ENCODE data around the gene WDR49. TPM values are rescaled to one million over a fixed set of nuclear protein-coding genes. Genes with fewer than 3 reads are reported as not detected.
A peak's percentile ranks its signal among the peaks of the same experiment; 100 is the strongest.

Gene WDR49
- total RNA-seq, 2 experiments from 2014 or later, result 0.42 to 1.1 TPM

DNA sequence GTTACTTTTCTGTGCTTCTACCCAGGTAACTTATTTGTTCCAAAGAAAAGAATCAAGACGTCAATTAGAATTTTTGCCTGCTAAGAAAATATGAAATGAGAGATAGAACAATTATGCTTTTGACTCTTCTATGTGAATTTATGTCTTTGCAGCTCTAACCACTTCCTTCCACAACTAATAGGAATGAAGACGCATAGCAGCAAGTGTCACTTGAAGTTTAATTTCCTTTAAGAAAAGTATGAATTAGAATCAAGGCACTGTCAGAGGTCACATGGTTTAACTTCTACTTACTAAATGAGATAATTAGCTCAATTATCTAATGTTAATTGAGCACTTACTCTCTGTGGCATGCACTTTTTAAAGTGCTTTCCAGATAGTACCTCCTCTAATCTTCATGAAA is 3.3 kb downstream of the WDR49 start:
- no peaks in the 10 kb centered on the region for H3K27me3 ChIP-seq (ENCODE audit: control insufficient read depth in 1 of 2, insufficient read depth in 2 of 2, low read length in 2 of 2)
- H3K27ac Mint-ChIP-seq, result no peak overlapping the region
- ATAC-seq (ENCODE audit: poor library complexity) (no peak), DNase-seq (peak in 1 of 14 experiments; percentile 27)
- H3K36me3 ChIP-seq (ENCODE audit: insufficient read depth, low read length), result no peaks in the 10 kb centered on the region
- no peaks in the 10 kb centered on the region for H3K9me3 ChIP-seq (ENCODE audit: control insufficient read depth in 1 of 2, insufficient read depth in 1 of 2, low read length in 2 of 2)
- H3K4me1 ChIP-seq (ENCODE audit: insufficient read depth, low read length), result no peaks in the 10 kb centered on the region
- ChIA-PET POLR2A (no interaction called here), CTCF (interaction anchor here (0.6 to 1.7 kb wide), 2 partner anchors 77 to 122 kb away, joined by 3 to 4 read pairs; no protein-coding TSS in a partner anchor)
- intact Hi-C loops (cut with DNase I, micrococcal nuclease), result no loop called here
- no peaks in the 10 kb centered on the region for H3K27me3 Mint-ChIP-seq
- H3K4me3 ChIP-seq (ENCODE audit: low read length), result no peak overlapping the region
- no peaks in the 10 kb centered on the region for H3K36me3 Mint-ChIP-seq (ENCODE audit: low read depth)
- H3K9me3 Mint-ChIP-seq, result peaks cover 4% of the 10 kb centered on the region
- H3K4me1 Mint-ChIP-seq (ENCODE audit: low read depth), result peaks cover 9% of the 10 kb centered on the region
- TF ChIP-seq, protein P1, sequence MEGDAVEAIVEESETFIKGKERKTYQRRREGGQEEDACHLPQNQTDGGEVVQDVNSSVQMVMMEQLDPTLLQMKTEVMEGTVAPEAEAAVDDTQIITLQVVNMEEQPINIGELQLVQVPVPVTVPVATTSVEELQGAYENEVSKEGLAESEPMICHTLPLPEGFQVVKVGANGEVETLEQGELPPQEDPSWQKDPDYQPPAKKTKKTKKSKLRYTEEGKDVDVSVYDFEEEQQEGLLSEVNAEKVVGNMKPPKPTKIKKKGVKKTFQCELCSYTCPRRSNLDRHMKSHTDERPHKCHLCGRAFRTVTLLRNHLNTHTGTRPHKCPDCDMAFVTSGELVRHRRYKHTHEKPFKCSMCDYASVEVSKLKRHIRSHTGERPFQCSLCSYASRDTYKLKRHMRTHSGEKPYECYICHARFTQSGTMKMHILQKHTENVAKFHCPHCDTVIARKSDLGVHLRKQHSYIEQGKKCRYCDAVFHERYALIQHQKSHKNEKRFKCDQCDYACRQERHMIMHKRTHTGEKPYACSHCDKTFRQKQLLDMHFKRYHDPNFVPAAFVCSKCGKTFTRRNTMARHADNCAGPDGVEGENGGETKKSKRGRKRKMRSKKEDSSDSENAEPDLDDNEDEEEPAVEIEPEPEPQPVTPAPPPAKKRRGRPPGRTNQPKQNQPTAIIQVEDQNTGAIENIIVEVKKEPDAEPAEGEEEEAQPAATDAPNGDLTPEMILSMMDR (IDR thresholded peaks at IDR 0.05), result no peak
- H3K27ac ChIP-seq (ENCODE audit: low read depth in 1 of 2, low read length in 2 of 2), result no peak overlapping the region
- no peak overlapping the region for H3K4me3 Mint-ChIP-seq

DNA sequence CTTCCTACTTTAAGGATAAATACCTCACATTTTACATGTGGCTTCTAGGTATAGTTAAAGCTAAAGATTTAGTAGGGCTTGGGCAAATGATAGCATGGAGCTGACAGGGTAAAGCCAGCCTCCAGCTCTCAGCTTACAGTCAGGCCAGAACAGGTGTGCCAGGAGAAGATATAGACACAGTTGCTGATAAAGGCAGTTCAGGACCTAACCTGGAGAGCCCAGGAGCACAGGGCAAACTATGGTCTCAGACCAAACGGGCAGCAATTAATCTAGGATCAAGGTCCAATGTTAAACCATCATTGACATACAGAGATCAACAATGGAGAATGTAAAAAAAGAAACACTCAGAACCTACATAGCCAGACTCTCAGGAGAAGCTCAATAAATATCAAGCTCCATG is 4.0 kb downstream of the WDR49 start:
- peaks cover 4% of the 10 kb centered on the region for H3K9me3 Mint-ChIP-seq
- no peak overlapping the region for H3K4me3 Mint-ChIP-seq
- no peaks in the 10 kb centered on the region for H3K27me3 ChIP-seq (ENCODE audit: control insufficient read depth in 1 of 2, insufficient read depth in 2 of 2, low read length in 2 of 2)
- no peaks in the 10 kb centered on the region for H3K36me3 Mint-ChIP-seq (ENCODE audit: low read depth)
- H3K27ac ChIP-seq (ENCODE audit: low read depth in 1 of 2, low read length in 2 of 2), result no peak overlapping the region
- H3K27me3 Mint-ChIP-seq, result no peaks in the 10 kb centered on the region
- ATAC-seq (ENCODE audit: poor library complexity), result no peak
- no peak overlapping the region for H3K4me3 ChIP-seq (ENCODE audit: low read length)
- no peaks in the 10 kb centered on the region for H3K4me1 ChIP-seq (ENCODE audit: insufficient read depth, low read length)
- H3K36me3 ChIP-seq (ENCODE audit: insufficient read depth, low read length), result no peaks in the 10 kb centered on the region
- H3K4me1 Mint-ChIP-seq (ENCODE audit: low read depth), result peaks cover 9% of the 10 kb centered on the region
- no peak overlapping the region for H3K27ac Mint-ChIP-seq
- CTCF ChIA-PET, result interaction anchor here (1.7 kb wide), 1 partner anchor 78 kb away, joined by 3 read pairs; no protein-coding TSS in a partner anchor
- intact Hi-C loops (cut with DNase I, micrococcal nuclease), result no loop called here
- no peak for DNase-seq
- H3K9me3 ChIP-seq (ENCODE audit: control insufficient read depth in 1 of 2, insufficient read depth in 1 of 2, low read length in 2 of 2), result peaks cover 0 to 4% of the 10 kb centered on the region in 2 experiments
- TF ChIP-seq, protein P1 (IDR thresholded peaks at IDR 0.05), result no peak
- POLR2A ChIA-PET, result no interaction called here

DNA sequence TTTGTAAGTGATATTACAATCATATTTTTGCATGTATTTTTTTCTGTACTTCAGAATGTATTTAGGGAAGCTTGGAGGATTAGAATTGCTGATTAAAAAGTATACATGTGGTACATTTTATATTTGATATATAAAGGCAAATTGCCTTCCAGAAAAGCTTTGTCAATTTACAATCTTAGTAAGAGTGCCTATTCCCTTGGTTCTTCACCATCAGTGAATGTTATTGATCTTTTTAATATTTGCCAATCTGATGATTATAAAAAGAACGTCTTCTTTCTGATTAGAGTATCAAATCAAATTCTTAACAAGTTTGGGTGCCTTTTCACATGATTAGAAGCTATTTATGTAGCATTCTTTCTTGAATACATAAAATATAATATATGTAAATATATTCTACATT is 9.1 kb downstream of the WDR49 start:
- Mint-ChIP-seq H3K9me3 (peaks cover 4% of the 10 kb centered on the region), H3K27me3 (peaks cover 5% of the 10 kb centered on the region), H3K36me3 (ENCODE audit: low read depth) (no peaks in the 10 kb centered on the region), H3K4me1 (ENCODE audit: low read depth) (peaks cover under 1% of the 10 kb centered on the region), H3K4me3 (no peak overlapping the region), H3K27ac (no peak overlapping the region)
- H3K9me3 ChIP-seq (ENCODE audit: control insufficient read depth in 1 of 2, insufficient read depth in 1 of 2, low read length in 2 of 2), result peaks cover 4 to 5% of the 10 kb centered on the region in 2 experiments
- intact Hi-C loops (cut with DNase I, micrococcal nuclease), result no loop called here
- ChIA-PET CTCF (no interaction called here), POLR2A (no interaction called here)
- TF ChIP-seq, protein P1 (IDR thresholded peaks at IDR 0.05), result no peak
- no peaks in the 10 kb centered on the region for H3K36me3 ChIP-seq (ENCODE audit: insufficient read depth, low read length)
- no peaks in the 10 kb centered on the region for H3K4me1 ChIP-seq (ENCODE audit: insufficient read depth, low read length)
- no peaks in the 10 kb centered on the region for H3K27me3 ChIP-seq (ENCODE audit: control insufficient read depth in 1 of 2, insufficient read depth in 2 of 2, low read length in 2 of 2)
- H3K4me3 ChIP-seq (ENCODE audit: low read length), result no peak overlapping the region
- no peak for DNase-seq
- ATAC-seq (ENCODE audit: poor library complexity), result no peak
- no peak overlapping the region for H3K27ac ChIP-seq (ENCODE audit: low read depth in 1 of 2, low read length in 2 of 2)
